ENCODE measurements around the gene ADAMTS16. TPM values are rescaled to one million over a fixed set of nuclear protein-coding genes. Genes with fewer than 3 reads are reported as not detected.

The ADAMTS16 gene
- total RNA-seq, 4 donors from 2014 or later = 0.19 TPM; not detected in 3

GRCh38 chr5:5199495-5199894, 59.4 kb downstream of the ADAMTS16 start:
- Histone ChIP-seq H3K27ac (no peak overlapping the region), H3K36me3 (no peaks in the 10 kb centered on the region), H3K27me3 (peaks cover 0 to 5% (median 0%) of the 10 kb centered on the region in 4 donors), H3K4me1 (no peaks in the 10 kb centered on the region), H3K4me3 (no peak overlapping the region), H3K9me3 (no peaks in the 10 kb centered on the region)
- TF ChIP-seq CTCF (IDR thresholded peaks at IDR 0.05) = no peak
- no peak for TF ChIP-seq POLR2A (IDR thresholded peaks at IDR 0.05)
- no peak for DNase-seq
- WGBS, 2 donors = 37 to 41% methylated on average over 5 to 6 of the region's 6 CpGs
- intact Hi-C loops (cut with DNase I) = no loop called here

GRCh38 chr5:5200133-5200532, 60.0 kb downstream of the ADAMTS16 start:
- Histone ChIP-seq H3K4me1 (no peaks in the 10 kb centered on the region), H3K27me3 (peaks cover 0 to 5% (median 0%) of the 10 kb centered on the region in 4 donors), H3K4me3 (no peak overlapping the region), H3K27ac (no peak overlapping the region), H3K36me3 (no peaks in the 10 kb centered on the region), H3K9me3 (no peaks in the 10 kb centered on the region)
- intact Hi-C loops (cut with DNase I) = no loop called here
- WGBS, 2 donors = 57 to 87% methylated on average over 2 to 5 of the region's 5 CpGs
- TF ChIP-seq POLR2A (IDR thresholded peaks at IDR 0.05) (no peak), CTCF (IDR thresholded peaks at IDR 0.05) (no peak)
- DNase-seq = no peak

GRCh38 chr5:5202321-5202720, 62.2 kb downstream of the ADAMTS16 start:
- intact Hi-C loops (cut with DNase I) = no loop called here
- no peak for DNase-seq
- H3K27ac ChIP-seq = no peak overlapping the region
- WGBS, 2 donors = 28 to 38% methylated on average over 2 of the region's 2 CpGs
- no peaks in the 10 kb centered on the region for H3K9me3 ChIP-seq
- TF ChIP-seq POLR2A (IDR thresholded peaks at IDR 0.05) = no peak
- no peak for TF ChIP-seq CTCF (IDR thresholded peaks at IDR 0.05)
- no peak overlapping the region for H3K4me3 ChIP-seq
- H3K36me3 ChIP-seq = no peaks in the 10 kb centered on the region
- H3K4me1 ChIP-seq = no peaks in the 10 kb centered on the region
- peaks cover 0 to 5% (median 0%) of the 10 kb centered on the region in 4 donors for H3K27me3 ChIP-seq

- Histone ChIP-seq H3K36me3 (no peaks in the 10 kb centered on the region), H3K27ac (no peak overlapping the region), H3K27me3 (peaks cover 0 to 5% (median 0%) of the 10 kb centered on the region in 4 donors), H3K4me1 (no peaks in the 10 kb centered on the region), H3K4me3 (no peak overlapping the region), H3K9me3 (no peaks in the 10 kb centered on the region)
- DNase-seq = no peak
- intact Hi-C loops (cut with DNase I) = no loop called here
- no peak for TF ChIP-seq CTCF (IDR thresholded peaks at IDR 0.05)
- TF ChIP-seq POLR2A (IDR thresholded peaks at IDR 0.05) = no peak
- WGBS, 2 donors = 54 to 65% methylated on average over 2 of the region's 2 CpGs
Observed at GRCh38 chr5:5203451-5203850, 63.3 kb downstream of the ADAMTS16 start.

- intact Hi-C loops (cut with DNase I) = no loop called here
- TF ChIP-seq CTCF (IDR thresholded peaks at IDR 0.05) = no peak
- TF ChIP-seq POLR2A (IDR thresholded peaks at IDR 0.05) = no peak
- H3K4me1 ChIP-seq = no peaks in the 10 kb centered on the region
- 65 to 74% methylated on average over 3 of the region's 3 CpGs for WGBS, 2 donors
- no peaks in the 10 kb centered on the region for H3K9me3 ChIP-seq
- H3K4me3 ChIP-seq = no peak overlapping the region
- H3K36me3 ChIP-seq = no peaks in the 10 kb centered on the region
- no peaks in the 10 kb centered on the region for H3K27me3 ChIP-seq
- H3K27ac ChIP-seq = no peak overlapping the region
- no peak for DNase-seq
Observed at GRCh38 chr5:5207828-5208227, 67.7 kb downstream of the ADAMTS16 start.

Data from esophagus squamous epithelium (tissue), 5 donors.